HUES64 (cell line): Measurements from ENCODE around the gene TACC3.

ENCODE experiments used
- H3K27ac ChIP-seq: 2 replicates; pipeline ENCODE4 v1.7.0; 2013; ENCODE audit warnings: low read depth, low read length, inconsistent platforms
- H3K27me3 ChIP-seq: 2 replicates; pipeline ENCODE4 v1.6.1; 2013; ENCODE audit warnings: mild to moderate bottlenecking, low read length; ENCODE audit not compliant: insufficient read depth
- H3K36me3 ChIP-seq: 2 replicates; pipeline ENCODE4 v1.6.1; 2013; ENCODE audit warnings: mild to moderate bottlenecking, low read length; ENCODE audit not compliant: insufficient read depth
- H3K4me1 ChIP-seq: 2 replicates; pipeline ENCODE4 v1.6.1; 2013; ENCODE audit warnings: mild to moderate bottlenecking, low read length, moderate library complexity; ENCODE audit not compliant: insufficient read depth
- H3K4me3 ChIP-seq: 2 replicates; pipeline ENCODE4 v1.5.1; 2013; ENCODE audit warnings: mild to moderate bottlenecking, low read length, moderate library complexity
- H3K9ac ChIP-seq: 2 replicates; pipeline ENCODE4 v1.6.1; 2013; ENCODE audit warnings: mild to moderate bottlenecking, low read depth, low read length
- H3K9me3 ChIP-seq: 2 replicates; pipeline ENCODE4 v1.6.1; 2013; ENCODE audit warnings: low read depth, low read length; ENCODE audit not compliant: insufficient read depth
- WGBS: fragments of 150-250, 120-280 bp; methylation state at CpG from one replicate; pipeline ENCODE4 v1.1.7; 2013; ENCODE audit warnings: missing lambda C conversion rate; 5-methylcytosine and 5-hydroxymethylcytosine counted together

Gene TACC3

GRCh38 chr4:1740021-1740545 lies 18.8 kb downstream of the TACC3 start:
- 96% methylated on average over 22 of the region's 22 CpGs for WGBS
- H3K27me3 ChIP-seq: no peaks in the 10 kb centered on the region
- no peak overlapping the region for H3K27ac ChIP-seq
- no peak overlapping the region for H3K9ac ChIP-seq
- no peak overlapping the region for H3K4me3 ChIP-seq
- H3K36me3 ChIP-seq: peaks cover 98% of the 10 kb centered on the region
- peaks cover 23% of the 10 kb centered on the region for H3K9me3 ChIP-seq
- H3K4me1 ChIP-seq: no peaks in the 10 kb centered on the region

DNA sequence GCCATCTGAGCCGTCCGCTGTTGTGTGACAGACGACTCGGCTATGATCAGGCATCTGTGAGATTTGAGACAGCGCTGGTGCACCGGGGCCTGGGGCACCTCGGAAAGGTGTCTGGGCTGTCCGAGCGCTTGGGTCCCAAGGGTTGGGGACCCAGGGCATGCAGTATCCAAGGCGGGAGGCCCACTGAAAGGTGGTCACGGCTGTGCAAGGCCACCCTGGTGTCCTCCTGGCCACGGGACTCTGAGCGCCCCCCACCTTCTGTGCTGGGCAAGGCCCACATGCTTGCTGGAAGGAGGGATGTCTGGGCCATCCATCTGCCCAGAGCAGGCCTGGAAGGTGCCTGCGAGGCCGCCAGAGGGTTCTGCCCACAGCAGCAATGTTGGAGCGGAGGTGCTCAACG lies 19.9 kb downstream of the TACC3 start:
- Histone ChIP-seq H3K36me3 (peaks cover 90% of the 10 kb centered on the region), H3K27ac (no peak overlapping the region), H3K9me3 (peaks cover 23% of the 10 kb centered on the region), H3K27me3 (no peaks in the 10 kb centered on the region), H3K4me1 (no peaks in the 10 kb centered on the region), H3K9ac (no peak overlapping the region), H3K4me3 (no peak overlapping the region)
- 92% methylated on average over 17 of the region's 17 CpGs for WGBS

GRCh38 chr4:1743551-1743950 lies 22.2 kb downstream of the TACC3 start:
- Histone ChIP-seq H3K36me3 (peaks cover 67% of the 10 kb centered on the region), H3K9me3 (peaks cover 2% of the 10 kb centered on the region; the same call in 1 of the 2 replicates), H3K27ac (no peak overlapping the region), H3K4me3 (no peak overlapping the region), H3K9ac (no peak overlapping the region), H3K4me1 (no peaks in the 10 kb centered on the region), H3K27me3 (peaks cover 5% of the 10 kb centered on the region; the same call in 1 of the 2 replicates)
- WGBS: 82% methylated on average over 12 of the region's 12 CpGs

DNA sequence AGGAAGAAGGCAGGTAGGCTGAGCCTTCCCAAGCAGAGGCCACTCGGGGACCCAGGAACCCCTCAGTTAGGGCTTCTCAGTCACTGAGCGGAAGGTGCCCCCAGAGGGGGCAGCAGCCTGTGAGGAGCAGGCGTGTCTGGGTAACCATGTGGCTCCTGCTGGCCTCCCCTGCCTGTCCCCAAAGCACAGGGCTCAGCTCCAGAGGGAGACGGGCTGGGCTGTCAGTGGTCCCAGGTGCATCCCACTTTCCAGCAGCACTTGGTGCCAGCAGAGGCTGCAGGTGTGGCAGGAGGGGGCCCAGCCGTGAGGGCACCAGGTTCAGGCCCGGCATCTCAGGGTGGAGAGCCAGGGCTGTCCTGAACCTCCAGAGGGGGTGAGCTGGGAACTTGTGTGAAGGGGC lies 22.7 kb downstream of the TACC3 start:
- no peaks in the 10 kb centered on the region for H3K4me1 ChIP-seq
- H3K9ac ChIP-seq: no peak overlapping the region
- H3K27me3 ChIP-seq: peaks cover 5% of the 10 kb centered on the region; the same call in 1 of the 2 replicates
- no peaks in the 10 kb centered on the region for H3K9me3 ChIP-seq
- H3K4me3 ChIP-seq: no peak overlapping the region
- H3K27ac ChIP-seq: no peak overlapping the region
- H3K36me3 ChIP-seq: peaks cover 63% of the 10 kb centered on the region
- WGBS: 96% methylated on average over 6 of the region's 6 CpGs

DNA sequence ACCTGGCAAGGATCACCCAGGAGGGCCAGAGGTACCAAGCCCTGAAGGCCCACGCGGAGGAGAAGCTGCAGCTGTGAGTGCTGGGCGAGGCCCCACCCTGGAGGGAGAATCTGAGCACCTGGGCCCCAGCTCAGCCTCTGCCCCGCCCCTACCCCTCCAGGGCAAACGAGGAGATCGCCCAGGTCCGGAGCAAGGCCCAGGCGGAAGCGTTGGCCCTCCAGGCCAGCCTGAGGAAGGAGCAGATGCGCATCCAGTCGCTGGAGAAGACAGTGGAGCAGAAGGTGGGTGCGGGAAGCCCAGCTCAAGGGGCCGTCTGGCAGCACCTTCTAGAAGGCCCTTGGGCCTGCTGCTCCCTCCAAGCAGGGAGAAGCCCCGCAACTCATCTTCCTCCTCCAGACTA lies 23.2 kb downstream of the TACC3 start:
- H3K4me3 ChIP-seq: no peak overlapping the region
- no peaks in the 10 kb centered on the region for H3K9me3 ChIP-seq
- H3K27me3 ChIP-seq: peaks cover 5% of the 10 kb centered on the region; the same call in 1 of the 2 replicates
- 90% methylated on average over 14 of the region's 14 CpGs for WGBS
- H3K9ac ChIP-seq: no peak overlapping the region
- H3K27ac ChIP-seq: no peak overlapping the region
- no peaks in the 10 kb centered on the region for H3K4me1 ChIP-seq
- peaks cover 57% of the 10 kb centered on the region for H3K36me3 ChIP-seq

DNA sequence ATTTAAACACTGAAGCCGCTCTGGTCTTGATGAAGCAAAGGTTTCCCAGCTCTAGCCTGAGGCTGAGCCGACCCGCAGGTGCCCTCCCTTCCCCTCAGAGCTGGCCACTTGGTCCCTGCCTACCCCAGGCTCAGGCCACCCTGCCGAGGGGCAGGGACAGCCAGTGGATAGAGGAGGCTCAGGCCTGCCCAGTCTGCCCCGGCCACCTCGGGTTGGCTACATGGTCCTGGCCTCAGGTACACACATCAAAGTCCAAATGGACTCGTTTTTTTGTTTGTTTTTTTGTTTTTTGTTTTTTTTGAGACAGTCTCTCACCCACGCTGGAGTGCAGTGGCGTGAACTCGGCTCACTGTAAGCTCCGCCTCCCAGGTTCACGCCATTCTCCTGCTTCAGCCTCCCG lies 23.8 kb downstream of the TACC3 start:
- H3K4me1 ChIP-seq: no peaks in the 10 kb centered on the region
- H3K27ac ChIP-seq: no peak overlapping the region
- H3K9me3 ChIP-seq: no peaks in the 10 kb centered on the region
- no peak overlapping the region for H3K4me3 ChIP-seq
- H3K36me3 ChIP-seq: peaks cover 51% of the 10 kb centered on the region
- WGBS: 92% methylated on average over 13 of the region's 13 CpGs
- peaks cover 5% of the 10 kb centered on the region; the same call in 1 of the 2 replicates for H3K27me3 ChIP-seq
- H3K9ac ChIP-seq: no peak overlapping the region

DNA sequence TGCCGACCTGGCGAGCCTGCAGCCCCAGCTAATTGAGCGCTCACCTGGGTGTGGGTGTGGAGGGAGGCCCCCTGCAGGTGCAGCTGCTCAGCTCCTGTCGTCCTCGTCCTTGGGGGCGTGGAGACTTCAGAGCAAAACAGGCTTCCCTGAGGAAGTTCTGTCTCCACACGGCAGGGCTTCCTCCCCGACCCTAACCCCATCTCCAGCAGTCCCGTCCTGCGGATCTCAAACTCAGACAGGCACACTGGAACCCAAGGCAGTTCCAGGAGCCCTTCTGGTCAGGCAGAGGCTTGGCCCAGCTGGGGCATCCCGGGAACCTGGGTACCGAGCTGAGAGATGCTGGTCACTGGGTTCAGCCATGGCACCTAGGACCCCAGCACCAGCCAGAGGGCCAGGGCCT lies 24.4 kb downstream of the TACC3 start:
- no peak overlapping the region for H3K4me3 ChIP-seq
- no peaks in the 10 kb centered on the region for H3K4me1 ChIP-seq
- no peak overlapping the region for H3K9ac ChIP-seq
- H3K9me3 ChIP-seq: no peaks in the 10 kb centered on the region
- peaks cover 5% of the 10 kb centered on the region; the same call in 1 of the 2 replicates for H3K27me3 ChIP-seq
- peak overlapping the region; percentile 58; the same call in 1 of the 2 replicates for H3K27ac ChIP-seq
- peaks cover 45% of the 10 kb centered on the region for H3K36me3 ChIP-seq
- 82% methylated on average over 12 of the region's 12 CpGs for WGBS

DNA sequence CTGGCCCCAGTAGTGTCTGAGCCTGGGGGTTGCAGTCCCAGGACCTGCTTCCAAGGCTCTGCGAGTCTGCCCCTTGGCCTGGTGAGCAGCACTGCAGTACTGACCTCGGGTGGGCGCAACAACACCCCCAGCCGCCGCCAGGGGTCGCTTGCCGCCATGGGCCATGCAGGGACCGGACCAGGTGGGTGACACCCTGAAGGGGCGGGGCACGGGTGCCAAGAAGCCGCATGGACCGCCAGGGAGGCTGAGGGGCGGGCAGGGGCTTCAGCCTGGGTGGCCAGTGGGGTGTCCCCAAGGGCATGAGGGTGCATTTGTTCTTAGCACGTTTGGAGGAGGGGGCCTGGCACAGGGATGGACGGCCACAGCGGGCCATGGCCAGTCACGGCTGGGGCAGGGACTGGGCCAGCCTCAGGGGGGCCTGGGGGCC lies 25.0 kb downstream of the TACC3 start:
- Histone ChIP-seq H3K27ac (peak overlapping the region; percentile 58; the same call in 1 of the 2 replicates), H3K4me1 (no peaks in the 10 kb centered on the region), H3K9me3 (no peaks in the 10 kb centered on the region), H3K9ac (no peak overlapping the region), H3K36me3 (peaks cover 40% of the 10 kb centered on the region), H3K27me3 (peaks cover 5% of the 10 kb centered on the region; the same call in 1 of the 2 replicates), H3K4me3 (no peak overlapping the region)
- WGBS: 27% methylated on average over 17 of the region's 17 CpGs

GRCh38 chr4:1746919-1747602 lies 25.7 kb downstream of the TACC3 start:
- Histone ChIP-seq H3K9me3 (no peaks in the 10 kb centered on the region), H3K4me3 (no peak overlapping the region), H3K27ac (no peak overlapping the region), H3K9ac (no peak overlapping the region), H3K27me3 (peaks cover 5% of the 10 kb centered on the region; the same call in 1 of the 2 replicates), H3K4me1 (0 out of 2 replicates have a peak, but pooled peaks cover under 1% of the 10 kb centered on the region), H3K36me3 (peaks cover 32% of the 10 kb centered on the region)
- WGBS: 88% methylated on average over 33 of the region's 33 CpGs

GRCh38 chr4:1747603-1747967 lies 26.3 kb downstream of the TACC3 start:
- peaks cover 4% of the 10 kb centered on the region; the same call in 1 of the 2 replicates for H3K4me1 ChIP-seq
- WGBS: 94% methylated on average over 16 of the region's 16 CpGs
- no peak overlapping the region for H3K9ac ChIP-seq
- peaks cover 27% of the 10 kb centered on the region for H3K36me3 ChIP-seq
- peaks cover 5% of the 10 kb centered on the region; the same call in 1 of the 2 replicates for H3K27me3 ChIP-seq
- H3K9me3 ChIP-seq: no peaks in the 10 kb centered on the region
- no peak overlapping the region for H3K27ac ChIP-seq
- H3K4me3 ChIP-seq: no peak overlapping the region

GRCh38 chr4:1748465-1748995 lies 27.2 kb downstream of the TACC3 start:
- H3K4me1 ChIP-seq: peaks cover 4% of the 10 kb centered on the region; the same call in 1 of the 2 replicates
- no peak overlapping the region; the same call in 1 of the 2 replicates for H3K9ac ChIP-seq
- no peak overlapping the region for H3K27ac ChIP-seq
- peaks cover 5% of the 10 kb centered on the region; the same call in 1 of the 2 replicates for H3K27me3 ChIP-seq
- H3K9me3 ChIP-seq: no peaks in the 10 kb centered on the region
- no peak overlapping the region for H3K4me3 ChIP-seq
- H3K36me3 ChIP-seq: peaks cover 19% of the 10 kb centered on the region
- WGBS: 14% methylated on average over 29 of the region's 29 CpGs
